ENCODE results near the gene ST8SIA1. TPM values are rescaled to one million over a fixed set of nuclear protein-coding genes. Genes with fewer than 3 reads are reported as not detected.

Gene ST8SIA1
- polyA plus RNA-seq, 1 of the 3 experiments (the other 2 are of a cell fraction) = 0.12 TPM

GRCh38 chr12:22289250-22289649 is 45.3 kb downstream of the ST8SIA1 start (continued):
- no peak for TF ChIP-seq CTCF (IDR thresholded peaks at IDR 0.05)
- TF ChIP-seq GABPA (IDR thresholded peaks at IDR 0.05; ENCODE audit: low read depth) = no peak
- no peak for TF ChIP-seq CHD2 (IDR thresholded peaks at IDR 0.05; ENCODE audit: low read length, partially characterized antibody)
- TF ChIP-seq YY1 (IDR thresholded peaks at IDR 0.05; ENCODE audit: low read depth) = no peak
- no peak for TF ChIP-seq RCOR1 (IDR thresholded peaks at IDR 0.05; ENCODE audit: low read length)

GRCh38 chr12:22287776-22288621 is 46.5 kb downstream of the ST8SIA1 start:
- ChIA-PET POLR2A (no interaction called here), CTCF (no interaction called here)
- Histone ChIP-seq H3K27me3 (ENCODE audit: insufficient read depth) (peaks cover 8% of the 10 kb centered on the region; the same call in 1 of the 2 replicates), H3K9ac (no peak overlapping the region), H3K79me2 (ENCODE audit: insufficient read depth) (no peaks in the 10 kb centered on the region), H3K4me1 (ENCODE audit: control insufficient read depth in 1 of 2, insufficient read depth in 2 of 2, low read depth in 1 of 2, low read length in 1 of 2) (peaks cover 0 to 6% of the 10 kb centered on the region in 2 experiments; a peak in 1 of 4 replicates), H2AFZ (ENCODE audit: low read depth) (no peak overlapping the region), H3K27ac (ENCODE audit: low read depth in 2 of 2, low read length in 1 of 2) (no peak overlapping the region), H3K4me3 (ENCODE audit: low read depth in 2 of 2, low read length in 1 of 2) (no peak overlapping the region), H3K9me3 (no peaks in the 10 kb centered on the region), H3F3A (replicated peaks; ENCODE audit: insufficient read depth) (peaks cover under 1% of the 10 kb centered on the region), H4K20me1 (ENCODE audit: insufficient read depth) (no peaks in the 10 kb centered on the region), H3K4me2 (peak overlapping the region; percentile 22; the same call in 1 of the 2 replicates), H3K9me2 (no peaks in the 10 kb centered on the region), H3K36me3 (replicated peaks in 1 of 2; ENCODE audit: control insufficient read depth in 1 of 2, insufficient read depth in 2 of 2, low read length in 1 of 2) (no peaks in the 10 kb centered on the region)
- 0 out of 2 replicates have a peak, but pooled peaks have one; percentile 10 for TF ChIP-seq JUND (IDR thresholded peaks at IDR 0.05)
- no peak for TF ChIP-seq RAD21 (IDR thresholded peaks at IDR 0.05; ENCODE audit: low read length)
- TF ChIP-seq TAF1 (IDR thresholded peaks at IDR 0.05; ENCODE audit: borderline replicate concordance, low read depth, low read length) = no peak
- no peak for TF ChIP-seq ELF1 (IDR thresholded peaks at IDR 0.05)
- TF ChIP-seq MAX (IDR thresholded peaks at IDR 0.05; ENCODE audit: low read depth) = no peak
- TF ChIP-seq SIN3A (IDR thresholded peaks at IDR 0.05; ENCODE audit: borderline replicate concordance, low read depth, low read length) = no peak
- no peak for TF ChIP-seq POLR2AphosphoS5 (IDR thresholded peaks at IDR 0.05; ENCODE audit: low read depth, low read length)
- TF ChIP-seq TCF12 (IDR thresholded peaks at IDR 0.05) = no peak
- TF ChIP-seq REST (IDR thresholded peaks at IDR 0.05; ENCODE audit: low read depth, low read length) = no peak
- no peak for TF ChIP-seq IRF3 (IDR thresholded peaks at IDR 0.05; ENCODE audit: low read depth, low read length)
- TF ChIP-seq FOSL2 (IDR thresholded peaks at IDR 0.05; ENCODE audit: borderline replicate concordance, low read depth) = 0 out of 2 replicates have a peak, but pooled peaks have one; percentile 42
- 5% methylated on average over 11 of the region's 11 CpGs for WGBS (ENCODE audit: low lambda C conversion rate)
- no peak for DNase-seq
